Lower lobe of right lung (tissue), 2 donors: ENCODE measurements around the gene MYNN. TPM values are rescaled to one million over a fixed set of nuclear protein-coding genes. Genes with fewer than 3 reads are reported as not detected.

Source experiments
- ATAC-seq, 2 donors: fragments of 200-7000 bp; cut with Tn5 transposase; one replicate each; pipeline ENCODE4 v1.9.1; 2020 to 2022; ENCODE audit warnings: mild to moderate bottlenecking in 2 of 2, moderate library complexity in 2 of 2
- DNase-seq: peaks from one replicate; pipeline ENCODE4 v3.0.0-alpha.2; 2020
- H3K27ac ChIP-seq: fragments of 200-600 bp; one replicate; pipeline ENCODE4 v1.8.0; 2022
- H3K27me3 ChIP-seq: fragments of 200-600 bp; one replicate; pipeline ENCODE4 v1.8.0; 2022; ENCODE audit warnings: low read depth
- H3K36me3 ChIP-seq: fragments of 200-600 bp; one replicate; pipeline ENCODE4 v1.8.0; 2022; ENCODE audit warnings: mild to moderate bottlenecking
- H3K4me1 ChIP-seq: fragments of 200-600 bp; one replicate; pipeline ENCODE4 v1.8.0; 2022
- H3K4me3 ChIP-seq: fragments of 200-600 bp; one replicate; pipeline ENCODE4 v1.8.0; 2022; ENCODE audit warnings: mild to moderate bottlenecking
- H3K9me3 ChIP-seq: fragments of 200-600 bp; one replicate; pipeline ENCODE4 v1.8.0; 2022
- CTCF ChIP-seq: fragments of 200-600 bp; IDR thresholded peaks from one replicate; pipeline ENCODE4 v1.8.0; 2022; ENCODE audit warnings: antibody characterized with exemption, mild to moderate bottlenecking
- intact Hi-C: fragments of 100-400 bp; cut with DNase I; formaldehyde crosslinking; loops from one replicate; pipeline ENCODE4 v1.11.0; 2022
- total RNA-seq: library from RNA; stranded (reverse); fragmentation: NEBNext Ultra II Directional; extraction: Animal tissue kit (Norgen Biotek cat#: 25700); gene quantifications from one replicate; pipeline ENCODE4 v1.2.1, GENCODE V29; 2021
- donor health status: DM: no; HTN: yes; CAD: no; lungs with severe emphysema.

The MYNN gene
- total RNA-seq, 1 donor from 2014 or later: 15.0 TPM

DNA sequence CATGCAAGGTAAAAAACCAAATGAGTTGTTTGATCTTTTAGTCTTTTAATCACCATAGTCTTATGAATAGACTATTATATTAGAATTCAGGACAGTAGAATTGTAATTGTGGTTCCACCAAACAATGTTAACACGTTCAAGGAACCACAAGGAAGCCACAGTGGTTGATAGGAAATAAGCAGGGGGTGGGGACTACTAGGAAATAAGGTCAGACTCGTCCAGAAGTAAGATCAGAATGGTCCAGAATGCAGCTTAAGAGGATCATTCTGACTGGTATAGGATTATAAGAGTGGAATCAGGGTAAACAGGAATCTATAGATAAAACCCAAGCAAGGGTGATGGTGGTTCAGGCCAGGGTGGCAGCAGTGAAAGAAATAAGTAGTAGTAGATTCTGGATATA lies 7.5 kb downstream of the MYNN start:
- Histone ChIP-seq H3K4me3 (no peak overlapping the region), H3K4me1 (peaks cover 5% of the 10 kb centered on the region), H3K9me3 (no peaks in the 10 kb centered on the region), H3K27ac (no peak overlapping the region), H3K27me3 (no peaks in the 10 kb centered on the region), H3K36me3 (peaks cover 98% of the 10 kb centered on the region)
- ATAC-seq (no peak), DNase-seq (no peak)
- intact Hi-C loops: no loop called here
- TF ChIP-seq CTCF: no peak

DNA sequence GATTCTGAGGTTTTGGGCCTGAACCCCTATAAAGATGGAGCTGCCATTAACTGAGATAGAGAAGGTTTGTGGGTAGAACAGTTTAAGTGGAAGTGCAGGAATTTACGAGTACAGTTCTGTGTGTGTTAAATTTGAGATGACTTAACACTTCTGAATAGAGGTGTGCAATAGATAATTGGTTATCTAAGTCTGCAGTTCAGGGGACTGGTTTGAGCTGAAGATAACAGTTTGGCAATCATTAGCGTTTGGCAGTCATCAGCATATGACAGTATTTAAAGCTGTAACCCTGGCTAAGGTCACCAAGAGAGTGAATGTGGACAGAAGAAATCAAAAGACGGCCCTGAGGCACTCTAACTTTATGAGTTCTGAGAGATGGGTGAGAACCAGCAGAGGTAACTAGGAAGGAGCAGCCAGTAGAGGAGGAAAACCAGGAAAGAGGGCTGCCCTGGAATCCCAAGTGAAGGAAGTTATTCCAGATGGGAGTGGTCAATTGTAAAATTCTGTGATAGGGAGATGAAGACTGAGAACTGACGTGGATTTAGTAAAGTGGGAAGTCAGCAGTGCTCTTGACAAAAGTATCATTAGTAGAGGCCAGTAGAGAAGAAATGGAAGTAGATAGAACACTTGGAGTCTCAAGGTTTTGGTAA lies 8.1 kb downstream of the MYNN start:
- DNase-seq (no peak), ATAC-seq (no peak)
- intact Hi-C loops: no loop called here
- no peak for TF ChIP-seq CTCF
- Histone ChIP-seq H3K27me3 (no peaks in the 10 kb centered on the region), H3K36me3 (peaks cover 99% of the 10 kb centered on the region), H3K27ac (no peak overlapping the region), H3K9me3 (no peaks in the 10 kb centered on the region), H3K4me1 (no peaks in the 10 kb centered on the region), H3K4me3 (no peak overlapping the region)

GRCh38 chr3:169787120-169787519 lies 13.9 kb downstream of the MYNN start:
- Histone ChIP-seq H3K4me3 (no peak overlapping the region), H3K4me1 (no peaks in the 10 kb centered on the region), H3K9me3 (no peaks in the 10 kb centered on the region), H3K27me3 (no peaks in the 10 kb centered on the region), H3K27ac (no peak overlapping the region), H3K36me3 (peaks cover 83% of the 10 kb centered on the region)
- ATAC-seq: no peak
- intact Hi-C loops: no loop called here
- no peak for TF ChIP-seq CTCF
- no peak for DNase-seq

DNA sequence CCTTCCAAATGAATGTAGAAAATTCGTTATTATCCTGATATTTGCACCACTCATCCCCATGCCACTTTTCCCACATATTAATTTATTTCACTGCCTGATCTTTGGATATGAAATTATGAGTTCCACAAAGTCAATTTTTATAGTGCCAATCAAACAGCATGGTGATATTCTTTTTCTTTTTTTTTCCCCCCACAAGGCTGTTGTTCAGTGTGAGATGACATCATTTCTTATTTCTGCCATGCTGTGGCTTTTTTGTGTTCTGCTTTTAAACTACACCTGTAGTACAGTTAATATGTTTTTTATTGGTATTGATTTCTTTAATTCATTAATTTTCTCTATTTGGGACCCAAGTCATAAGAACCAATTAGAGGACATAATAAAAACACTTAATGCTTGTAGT lies 14.6 kb downstream of the MYNN start:
- Histone ChIP-seq H3K27me3 (no peaks in the 10 kb centered on the region), H3K27ac (no peak overlapping the region), H3K4me1 (no peaks in the 10 kb centered on the region), H3K36me3 (peaks cover 79% of the 10 kb centered on the region), H3K9me3 (no peaks in the 10 kb centered on the region), H3K4me3 (no peak overlapping the region)
- intact Hi-C loops: no loop called here
- DNase-seq: no peak
- ATAC-seq: no peak
- TF ChIP-seq CTCF: no peak

DNA sequence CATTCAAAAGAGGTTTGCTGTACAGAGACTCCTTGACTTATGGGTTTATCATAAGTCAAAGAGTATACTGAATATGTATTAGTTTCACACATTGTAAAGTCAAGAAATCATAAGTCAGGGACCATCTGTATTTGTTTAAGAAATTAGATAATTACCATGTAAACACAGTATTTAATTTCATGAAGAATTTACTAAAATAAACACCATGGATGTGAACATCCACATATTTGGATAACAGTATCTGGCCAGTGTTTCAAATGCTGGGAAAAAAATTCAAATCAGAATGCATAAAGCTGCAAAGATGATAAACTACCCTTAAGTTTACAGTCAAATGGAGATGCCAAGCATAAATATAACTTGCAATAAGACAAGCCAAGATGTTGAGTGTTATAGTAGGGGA lies 17.0 kb downstream of the MYNN start:
- H3K36me3 ChIP-seq: peaks cover 56% of the 10 kb centered on the region
- no peak overlapping the region for H3K27ac ChIP-seq
- intact Hi-C loops: no loop called here
- no peak for ATAC-seq
- no peaks in the 10 kb centered on the region for H3K9me3 ChIP-seq
- H3K4me3 ChIP-seq: no peak overlapping the region
- H3K27me3 ChIP-seq: no peaks in the 10 kb centered on the region
- H3K4me1 ChIP-seq: no peaks in the 10 kb centered on the region
- TF ChIP-seq CTCF: no peak
- DNase-seq: no peak
